ENCODE measurements around the gene GAPDH.

GAPDH gene

GRCh38 chr12:6520186-6520585 lies 14.1 kb upstream of the GAPDH start:
- Histone ChIP-seq H3K27ac (no peak overlapping the region), H3K4me3 (ENCODE audit: low read depth, low read length) (no peak overlapping the region), H3K9me3 (ENCODE audit: severe bottlenecking) (no peaks in the 10 kb centered on the region), H3K27me3 (ENCODE audit: insufficient read depth, low read depth, severe bottlenecking) (no peaks in the 10 kb centered on the region), H3K36me3 (peaks cover 97% of the 10 kb centered on the region)
- TF ChIP-seq, protein P1, sequence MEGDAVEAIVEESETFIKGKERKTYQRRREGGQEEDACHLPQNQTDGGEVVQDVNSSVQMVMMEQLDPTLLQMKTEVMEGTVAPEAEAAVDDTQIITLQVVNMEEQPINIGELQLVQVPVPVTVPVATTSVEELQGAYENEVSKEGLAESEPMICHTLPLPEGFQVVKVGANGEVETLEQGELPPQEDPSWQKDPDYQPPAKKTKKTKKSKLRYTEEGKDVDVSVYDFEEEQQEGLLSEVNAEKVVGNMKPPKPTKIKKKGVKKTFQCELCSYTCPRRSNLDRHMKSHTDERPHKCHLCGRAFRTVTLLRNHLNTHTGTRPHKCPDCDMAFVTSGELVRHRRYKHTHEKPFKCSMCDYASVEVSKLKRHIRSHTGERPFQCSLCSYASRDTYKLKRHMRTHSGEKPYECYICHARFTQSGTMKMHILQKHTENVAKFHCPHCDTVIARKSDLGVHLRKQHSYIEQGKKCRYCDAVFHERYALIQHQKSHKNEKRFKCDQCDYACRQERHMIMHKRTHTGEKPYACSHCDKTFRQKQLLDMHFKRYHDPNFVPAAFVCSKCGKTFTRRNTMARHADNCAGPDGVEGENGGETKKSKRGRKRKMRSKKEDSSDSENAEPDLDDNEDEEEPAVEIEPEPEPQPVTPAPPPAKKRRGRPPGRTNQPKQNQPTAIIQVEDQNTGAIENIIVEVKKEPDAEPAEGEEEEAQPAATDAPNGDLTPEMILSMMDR (IDR thresholded peaks at IDR 0.05; ENCODE audit: low read depth, low read length) = no peak
- DNase-seq = no peak

DNA sequence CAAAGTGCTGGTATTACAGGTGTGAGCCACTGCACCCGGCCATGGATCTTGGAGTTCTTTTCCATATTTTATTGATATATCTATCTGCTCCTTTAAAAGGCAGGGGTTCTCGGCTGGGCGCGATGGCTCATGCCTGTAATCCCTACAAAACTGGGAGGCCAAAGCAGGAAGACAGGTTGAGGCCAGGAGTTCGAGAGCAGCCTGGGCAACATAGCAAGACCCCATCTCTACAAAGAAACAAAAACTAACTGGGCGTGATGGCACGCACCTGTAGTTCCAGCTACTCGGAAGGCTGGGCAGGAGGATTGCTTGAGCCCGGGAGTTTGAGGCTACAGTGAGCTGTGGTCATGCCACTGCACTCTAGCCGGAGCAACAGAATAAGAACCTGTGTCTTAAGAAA lies 12.1 kb upstream of the GAPDH start:
- peaks cover 97% of the 10 kb centered on the region for H3K36me3 ChIP-seq

GRCh38 chr12:6523708-6524107 lies 10.6 kb upstream of the GAPDH start:
- no peak for DNase-seq

More for the DNA sequence above, 12.1 kb upstream of the GAPDH start:
- Histone ChIP-seq H3K27ac (no peak overlapping the region), H3K9me3 (ENCODE audit: severe bottlenecking) (no peaks in the 10 kb centered on the region), H3K4me3 (ENCODE audit: low read depth, low read length) (no peak overlapping the region), H3K27me3 (ENCODE audit: insufficient read depth, low read depth, severe bottlenecking) (no peaks in the 10 kb centered on the region)
- TF ChIP-seq, protein P1 (IDR thresholded peaks at IDR 0.05; ENCODE audit: low read depth, low read length) = no peak
- DNase-seq = no peak

GRCh38 chr12:6524648-6525047 lies 9.7 kb upstream of the GAPDH start:
- TF ChIP-seq, protein P1 (IDR thresholded peaks at IDR 0.05; ENCODE audit: low read depth, low read length) = no peak
- no peaks in the 10 kb centered on the region for H3K9me3 ChIP-seq (ENCODE audit: severe bottlenecking)
- no peaks in the 10 kb centered on the region for H3K27me3 ChIP-seq (ENCODE audit: insufficient read depth, low read depth, severe bottlenecking)
- no peak overlapping the region for H3K4me3 ChIP-seq (ENCODE audit: low read depth, low read length)
- peaks cover 98% of the 10 kb centered on the region for H3K36me3 ChIP-seq
- DNase-seq = no peak
- H3K27ac ChIP-seq = no peak overlapping the region

More at GRCh38 chr12:6523708-6524107, 10.6 kb upstream of the GAPDH start:
- Histone ChIP-seq H3K9me3 (ENCODE audit: severe bottlenecking) (no peaks in the 10 kb centered on the region), H3K27me3 (ENCODE audit: insufficient read depth, low read depth, severe bottlenecking) (no peaks in the 10 kb centered on the region), H3K4me3 (ENCODE audit: low read depth, low read length) (no peak overlapping the region), H3K27ac (no peak overlapping the region), H3K36me3 (peaks cover 98% of the 10 kb centered on the region)
- TF ChIP-seq, protein P1 (IDR thresholded peaks at IDR 0.05; ENCODE audit: low read depth, low read length) = no peak

DNA sequence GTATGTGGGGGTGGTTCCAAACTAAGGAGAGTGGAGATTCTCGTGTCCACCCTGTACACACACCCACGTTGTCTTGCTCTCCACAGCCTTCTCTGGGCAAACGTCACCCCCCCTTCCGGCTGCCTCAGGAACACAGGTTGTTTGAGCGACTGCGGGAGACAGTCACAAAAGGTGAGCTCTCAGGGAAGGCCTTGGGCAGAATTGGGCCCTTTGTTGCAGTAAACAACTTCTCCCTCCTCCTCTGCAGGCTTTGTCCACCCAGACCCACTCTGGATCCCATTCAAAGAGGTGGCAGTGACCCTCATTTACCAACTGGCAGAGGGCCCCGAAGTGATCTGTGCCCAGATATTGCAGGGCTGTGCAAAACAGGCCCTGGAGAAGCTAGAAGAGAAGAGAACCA lies 8.1 kb upstream of the GAPDH start:
- TF ChIP-seq, protein P1 (IDR thresholded peaks at IDR 0.05; ENCODE audit: low read depth, low read length) = no peak
- H3K9me3 ChIP-seq (ENCODE audit: severe bottlenecking) = no peaks in the 10 kb centered on the region
- no peaks in the 10 kb centered on the region for H3K27me3 ChIP-seq (ENCODE audit: insufficient read depth, low read depth, severe bottlenecking)
- H3K36me3 ChIP-seq = peaks cover 98% of the 10 kb centered on the region
- no peak overlapping the region for H3K27ac ChIP-seq
- H3K4me3 ChIP-seq (ENCODE audit: low read depth, low read length) = no peak overlapping the region
- no peak for DNase-seq

DNA sequence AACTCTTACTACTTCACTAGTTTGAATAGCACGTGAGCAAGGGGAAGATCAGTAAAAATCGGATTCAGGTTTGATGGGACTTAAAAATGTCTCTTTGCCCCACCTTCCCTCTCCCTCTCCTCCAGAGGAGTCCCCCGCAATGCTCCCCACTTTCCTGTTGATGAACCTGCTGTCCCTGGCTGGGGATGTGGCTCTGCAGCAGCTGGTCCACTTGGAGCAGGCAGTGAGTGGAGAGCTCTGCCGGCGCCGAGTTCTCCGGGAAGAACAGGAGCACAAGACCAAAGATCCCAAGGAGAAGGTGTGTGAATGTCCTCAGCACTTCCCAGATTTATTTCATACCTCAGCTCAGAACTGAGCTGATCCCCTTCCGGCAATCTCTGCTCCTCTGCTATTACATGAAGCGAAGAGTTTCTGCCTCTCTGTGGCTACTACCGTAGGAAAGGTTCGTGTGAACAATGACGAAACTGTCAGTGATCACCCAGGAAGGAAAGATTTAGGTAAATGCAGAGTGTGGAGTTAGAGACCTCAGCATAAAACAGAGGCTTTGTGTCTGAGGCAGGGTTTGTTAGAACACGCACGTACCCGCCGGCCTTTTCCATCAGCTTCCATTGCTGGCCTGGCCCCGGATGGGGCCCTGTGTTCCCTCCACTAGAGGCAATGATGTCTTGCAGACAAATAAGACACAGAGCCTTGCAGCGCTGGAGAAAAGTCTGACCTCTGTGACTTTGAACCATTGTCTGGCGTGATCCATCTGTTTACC lies 7.4 kb upstream of the GAPDH start:
- H3K4me3 ChIP-seq (ENCODE audit: low read depth, low read length) = no peak overlapping the region
- H3K27me3 ChIP-seq (ENCODE audit: insufficient read depth, low read depth, severe bottlenecking) = no peaks in the 10 kb centered on the region
- no peaks in the 10 kb centered on the region for H3K9me3 ChIP-seq (ENCODE audit: severe bottlenecking)
- no peak for DNase-seq
- peaks cover 98% of the 10 kb centered on the region for H3K36me3 ChIP-seq
- TF ChIP-seq, protein P1 (IDR thresholded peaks at IDR 0.05; ENCODE audit: low read depth, low read length) = no peak
- no peak overlapping the region for H3K27ac ChIP-seq

All from WERI-Rb-1 (cell line).